Measurements from ENCODE around the gene HCK.

DNA sequence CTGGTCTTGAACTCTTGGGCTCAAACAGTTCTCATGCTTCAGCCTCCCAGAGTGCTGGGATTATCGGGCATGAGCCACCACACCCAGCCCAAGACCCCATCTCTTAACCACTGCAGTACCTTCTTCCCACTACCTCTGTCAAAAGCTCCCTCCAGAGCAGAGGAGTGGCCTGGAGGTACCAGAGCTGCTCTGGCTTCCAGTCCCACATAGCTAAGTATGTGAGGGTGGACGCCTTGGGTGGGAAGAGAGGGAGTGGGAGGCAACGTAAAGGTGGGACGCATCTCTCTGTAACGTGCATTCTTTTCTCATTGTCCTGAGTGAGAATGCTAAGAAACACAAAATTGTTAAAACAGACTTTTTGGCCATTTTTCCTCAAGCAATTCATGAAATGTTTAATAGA, 82.0 kb downstream of the HCK start:
- TF ChIP-seq, protein P1, sequence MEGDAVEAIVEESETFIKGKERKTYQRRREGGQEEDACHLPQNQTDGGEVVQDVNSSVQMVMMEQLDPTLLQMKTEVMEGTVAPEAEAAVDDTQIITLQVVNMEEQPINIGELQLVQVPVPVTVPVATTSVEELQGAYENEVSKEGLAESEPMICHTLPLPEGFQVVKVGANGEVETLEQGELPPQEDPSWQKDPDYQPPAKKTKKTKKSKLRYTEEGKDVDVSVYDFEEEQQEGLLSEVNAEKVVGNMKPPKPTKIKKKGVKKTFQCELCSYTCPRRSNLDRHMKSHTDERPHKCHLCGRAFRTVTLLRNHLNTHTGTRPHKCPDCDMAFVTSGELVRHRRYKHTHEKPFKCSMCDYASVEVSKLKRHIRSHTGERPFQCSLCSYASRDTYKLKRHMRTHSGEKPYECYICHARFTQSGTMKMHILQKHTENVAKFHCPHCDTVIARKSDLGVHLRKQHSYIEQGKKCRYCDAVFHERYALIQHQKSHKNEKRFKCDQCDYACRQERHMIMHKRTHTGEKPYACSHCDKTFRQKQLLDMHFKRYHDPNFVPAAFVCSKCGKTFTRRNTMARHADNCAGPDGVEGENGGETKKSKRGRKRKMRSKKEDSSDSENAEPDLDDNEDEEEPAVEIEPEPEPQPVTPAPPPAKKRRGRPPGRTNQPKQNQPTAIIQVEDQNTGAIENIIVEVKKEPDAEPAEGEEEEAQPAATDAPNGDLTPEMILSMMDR (IDR thresholded peaks at IDR 0.05), result no peak
- no peak for TF ChIP-seq POLR2A (IDR thresholded peaks at IDR 0.05)

All from lower leg skin (tissue), 3 donors.